Keratinocyte (primary cell): ENCODE data around the gene GLRX2.

Experiments used
- EZH2 ChIP-seq: IDR thresholded peaks from one replicate; pipeline ENCODE4 v1.6.1; 2012; ENCODE audit warnings: inconsistent platforms, mild to moderate bottlenecking, low read length, moderate library complexity
- TF ChIP-seq, protein P1 (sequence below), 3 experiments: IDR thresholded peaks in 1 of 3; conservative IDR thresholded peaks in 1 of 3; optimal IDR thresholded peaks in 1 of 3; 2 replicates in 2 of 3; 3 replicates in 1 of 3; pipeline versions ENCODE3 to v1.5.1; 2011; ENCODE audit warnings: low read length in 3 of 3, mild to moderate bottlenecking in 3 of 3, moderate library complexity in 2 of 3, control low read depth in 1 of 3, inconsistent platforms in 1 of 3; ENCODE audit not compliant: insufficient read depth in 2 of 3; ENCODE audit errors: extremely low read depth in 1 of 3

- TF ChIP-seq, protein P1, sequence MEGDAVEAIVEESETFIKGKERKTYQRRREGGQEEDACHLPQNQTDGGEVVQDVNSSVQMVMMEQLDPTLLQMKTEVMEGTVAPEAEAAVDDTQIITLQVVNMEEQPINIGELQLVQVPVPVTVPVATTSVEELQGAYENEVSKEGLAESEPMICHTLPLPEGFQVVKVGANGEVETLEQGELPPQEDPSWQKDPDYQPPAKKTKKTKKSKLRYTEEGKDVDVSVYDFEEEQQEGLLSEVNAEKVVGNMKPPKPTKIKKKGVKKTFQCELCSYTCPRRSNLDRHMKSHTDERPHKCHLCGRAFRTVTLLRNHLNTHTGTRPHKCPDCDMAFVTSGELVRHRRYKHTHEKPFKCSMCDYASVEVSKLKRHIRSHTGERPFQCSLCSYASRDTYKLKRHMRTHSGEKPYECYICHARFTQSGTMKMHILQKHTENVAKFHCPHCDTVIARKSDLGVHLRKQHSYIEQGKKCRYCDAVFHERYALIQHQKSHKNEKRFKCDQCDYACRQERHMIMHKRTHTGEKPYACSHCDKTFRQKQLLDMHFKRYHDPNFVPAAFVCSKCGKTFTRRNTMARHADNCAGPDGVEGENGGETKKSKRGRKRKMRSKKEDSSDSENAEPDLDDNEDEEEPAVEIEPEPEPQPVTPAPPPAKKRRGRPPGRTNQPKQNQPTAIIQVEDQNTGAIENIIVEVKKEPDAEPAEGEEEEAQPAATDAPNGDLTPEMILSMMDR (optimal IDR thresholded peaks at IDR 0.05 in 1 of 3, IDR thresholded peaks at IDR 0.05 in 1 of 3, conservative IDR thresholded peaks at IDR 0.05 in 1 of 3; ENCODE audit: extremely low read depth in 1 of 3, insufficient read depth in 2 of 3, low read length in 3 of 3), result no peak
- no peak for TF ChIP-seq EZH2
Observed at GRCh38 chr1:193054169-193054675, 51.0 kb downstream of the GLRX2 start.
